Type B pancreatic cell (in vitro differentiated cells): Measurements from ENCODE around the gene SH2D1B. TPM values are rescaled to one million over a fixed set of nuclear protein-coding genes. Genes with fewer than 3 reads are reported as not detected.

Source experiments
- DNase-seq: peaks from one replicate; pipeline ENCODE4 v3.0.0; 2021; ENCODE audit warnings: mixed read lengths; ENCODE audit not compliant: unreplicated experiment; ENCODE audit errors: extremely low spot score
- H3K27ac Mint-ChIP-seq: 2 replicates; pipeline ENCODE4 v1.8.0; 2021; ENCODE audit warnings: mild to moderate bottlenecking, mixed read lengths
- H3K27me3 Mint-ChIP-seq: 2 replicates; pipeline ENCODE4 v1.8.0; 2021; ENCODE audit warnings: mixed read lengths
- H3K36me3 Mint-ChIP-seq: 2 replicates; pipeline ENCODE4 v1.8.0; 2021; ENCODE audit warnings: mixed read lengths
- H3K4me1 Mint-ChIP-seq: one replicate; pipeline ENCODE4 v1.8.0; 2021; ENCODE audit warnings: mixed read lengths; ENCODE audit not compliant: unreplicated experiment
- H3K4me3 Mint-ChIP-seq: 2 replicates; pipeline ENCODE4 v1.8.0; 2021; ENCODE audit warnings: mild to moderate bottlenecking, mixed read lengths
- H3K9me3 Mint-ChIP-seq: 2 replicates; pipeline ENCODE4 v1.8.0; 2021; ENCODE audit warnings: mixed read lengths
- total RNA-seq: library from RNA; stranded (reverse); gene quantifications from 2 replicates; pipeline ENCODE4 v1.2.1, GENCODE V29; 2021; ENCODE audit warnings: low replicate concordance
- TF ChIP-seq, protein P1 (sequence below): fragments of 200-600 bp; sonication (generic); conservative IDR thresholded peaks from 2 replicates; pipeline ENCODE4 v1.5.0; 2021; ENCODE audit warnings: antibody characterized with exemption, mild to moderate bottlenecking

SH2D1B gene
- total RNA-seq, 1 donor from 2014 or later = not detected

DNA sequence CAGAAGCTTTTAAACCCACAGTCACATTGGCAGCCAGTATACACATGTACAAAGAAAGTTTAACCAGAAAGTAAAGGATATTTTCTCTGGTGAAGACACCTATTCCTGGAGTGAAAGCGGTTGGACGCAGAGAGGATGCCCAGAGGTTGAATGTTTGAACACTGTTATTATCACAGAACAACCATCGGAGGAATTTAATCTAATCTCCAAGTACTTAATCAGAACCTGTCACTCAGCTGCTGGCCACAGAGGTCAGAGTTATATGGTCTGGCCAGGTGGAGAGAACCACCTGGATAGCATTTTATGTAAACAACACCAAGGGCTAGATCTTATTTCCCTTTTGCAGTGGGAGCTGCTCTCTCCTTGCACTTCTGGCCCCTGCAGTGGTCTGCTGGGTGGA, 64.7 kb downstream of the SH2D1B start:
- Mint-ChIP-seq H3K36me3 (peaks cover 13% of the 10 kb centered on the region), H3K4me3 (no peak overlapping the region), H3K9me3 (peaks cover 5% of the 10 kb centered on the region), H3K27ac (no peak overlapping the region), H3K4me1 (peaks cover 16% of the 10 kb centered on the region), H3K27me3 (no peaks in the 10 kb centered on the region)
- TF ChIP-seq, protein P1, sequence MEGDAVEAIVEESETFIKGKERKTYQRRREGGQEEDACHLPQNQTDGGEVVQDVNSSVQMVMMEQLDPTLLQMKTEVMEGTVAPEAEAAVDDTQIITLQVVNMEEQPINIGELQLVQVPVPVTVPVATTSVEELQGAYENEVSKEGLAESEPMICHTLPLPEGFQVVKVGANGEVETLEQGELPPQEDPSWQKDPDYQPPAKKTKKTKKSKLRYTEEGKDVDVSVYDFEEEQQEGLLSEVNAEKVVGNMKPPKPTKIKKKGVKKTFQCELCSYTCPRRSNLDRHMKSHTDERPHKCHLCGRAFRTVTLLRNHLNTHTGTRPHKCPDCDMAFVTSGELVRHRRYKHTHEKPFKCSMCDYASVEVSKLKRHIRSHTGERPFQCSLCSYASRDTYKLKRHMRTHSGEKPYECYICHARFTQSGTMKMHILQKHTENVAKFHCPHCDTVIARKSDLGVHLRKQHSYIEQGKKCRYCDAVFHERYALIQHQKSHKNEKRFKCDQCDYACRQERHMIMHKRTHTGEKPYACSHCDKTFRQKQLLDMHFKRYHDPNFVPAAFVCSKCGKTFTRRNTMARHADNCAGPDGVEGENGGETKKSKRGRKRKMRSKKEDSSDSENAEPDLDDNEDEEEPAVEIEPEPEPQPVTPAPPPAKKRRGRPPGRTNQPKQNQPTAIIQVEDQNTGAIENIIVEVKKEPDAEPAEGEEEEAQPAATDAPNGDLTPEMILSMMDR = no peak
- DNase-seq = no peak

Other genes starting within 250 kb of the SH2D1B start
- gene SPATA46, start 35.3 kb downstream of the SH2D1B start, total RNA-seq = not detected in 2 replicates
- 12.6 and 15.8 TPM in 2 replicates for gene C1orf226, start 30.4 kb downstream of the SH2D1B start, total RNA-seq
- gene UHMK1, start 85.7 kb upstream of the SH2D1B start, total RNA-seq = 23.3 and 31.4 TPM in 2 replicates
- 26.8 and 31.6 TPM in 2 replicates for gene UAP1, start 149.6 kb upstream of the SH2D1B start, total RNA-seq
- 1.8 and 54.4 TPM in 2 replicates for gene DDR2, start 220.3 kb upstream of the SH2D1B start, total RNA-seq